Esophagus squamous epithelium (tissue), 4 donors: ENCODE data around the gene ABCC5.

ENCODE experiments used
- POLR2A ChIP-seq, 4 donors: fragments of 450-650 bp; IDR thresholded peaks; one replicate each; pipeline ENCODE4 v1.6.1; 2017; ENCODE audit warnings: antibody characterized with exemption in 4 of 4, mild to moderate bottlenecking in 4 of 4, moderate library complexity in 3 of 4
- TF ChIP-seq, protein P1 (sequence below), 6 experiments: fragments of 450-650 bp in 4 of 6; fragments of 200-600 bp in 2 of 6; sonication (generic) in 2 of 6; IDR thresholded peaks; one replicate each; pipeline ENCODE4 v1.5.1; 2016 to 2019; ENCODE audit warnings: antibody characterized with exemption in 6 of 6, mild to moderate bottlenecking in 4 of 6, moderate library complexity in 4 of 6

DNA sequence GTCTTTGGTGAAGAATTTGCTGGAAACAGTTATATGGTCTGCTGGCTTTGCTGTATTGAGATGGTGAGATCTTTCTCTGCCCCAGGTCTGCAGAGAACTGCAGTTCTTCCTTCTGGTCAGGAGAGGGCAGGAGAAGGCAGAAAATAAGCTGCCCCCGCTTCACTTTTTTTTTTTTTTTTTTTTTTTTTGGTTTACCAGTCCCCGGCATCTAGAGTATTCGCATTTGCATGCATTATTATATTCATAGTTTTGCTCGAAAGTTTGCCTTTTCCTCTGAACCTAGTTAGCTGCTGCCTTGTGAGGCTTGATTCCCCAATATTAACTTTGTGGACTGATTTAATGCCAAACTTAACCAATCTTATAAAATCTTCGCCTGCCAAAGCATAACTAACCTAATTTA, 122.4 kb downstream of the ABCC5 start:
- TF ChIP-seq, protein P1, sequence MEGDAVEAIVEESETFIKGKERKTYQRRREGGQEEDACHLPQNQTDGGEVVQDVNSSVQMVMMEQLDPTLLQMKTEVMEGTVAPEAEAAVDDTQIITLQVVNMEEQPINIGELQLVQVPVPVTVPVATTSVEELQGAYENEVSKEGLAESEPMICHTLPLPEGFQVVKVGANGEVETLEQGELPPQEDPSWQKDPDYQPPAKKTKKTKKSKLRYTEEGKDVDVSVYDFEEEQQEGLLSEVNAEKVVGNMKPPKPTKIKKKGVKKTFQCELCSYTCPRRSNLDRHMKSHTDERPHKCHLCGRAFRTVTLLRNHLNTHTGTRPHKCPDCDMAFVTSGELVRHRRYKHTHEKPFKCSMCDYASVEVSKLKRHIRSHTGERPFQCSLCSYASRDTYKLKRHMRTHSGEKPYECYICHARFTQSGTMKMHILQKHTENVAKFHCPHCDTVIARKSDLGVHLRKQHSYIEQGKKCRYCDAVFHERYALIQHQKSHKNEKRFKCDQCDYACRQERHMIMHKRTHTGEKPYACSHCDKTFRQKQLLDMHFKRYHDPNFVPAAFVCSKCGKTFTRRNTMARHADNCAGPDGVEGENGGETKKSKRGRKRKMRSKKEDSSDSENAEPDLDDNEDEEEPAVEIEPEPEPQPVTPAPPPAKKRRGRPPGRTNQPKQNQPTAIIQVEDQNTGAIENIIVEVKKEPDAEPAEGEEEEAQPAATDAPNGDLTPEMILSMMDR (IDR thresholded peaks at IDR 0.05), result peak; percentile 68 to 80 (median 76)
- TF ChIP-seq POLR2A (IDR thresholded peaks at IDR 0.05), result no peak
